Stimulated activated CD4-positive, alpha-beta T cell treated with anti-CD3 and anti-CD28 coated beads, Interleukin-12 subunit alpha, Interleukin-12 subunit beta, amount 100 ng/mL, for 24 hours (primary cell): ENCODE measurements around the gene MARCHF2.
"Not testable (repeated sequence)": the region's sequence is repeated elsewhere in the genome, so short reads cannot be mapped to it uniquely, and the experiment has no call there.

Experiments
- DNase-seq, 2 experiments: peaks; one replicate each; pipeline ENCODE4 v3.0.0-alpha.2; 2020; ENCODE audit warnings: low read depth in 2 of 2

The MARCHF2 gene

GRCh38 chr19:8410718-8411117, 2.4 kb upstream of the MARCHF2 start:
- DNase-seq, result not testable (repeated sequence)

- no peak for DNase-seq
Observed at GRCh38 chr19:8413629-8413995, 507 bp downstream of the MARCHF2 start.

GRCh38 chr19:8416796-8417195, 3.7 kb downstream of the MARCHF2 start:
- no peak for DNase-seq

- no peak for DNase-seq
Observed at GRCh38 chr19:8421484-8422461, 8.7 kb downstream of the MARCHF2 start.

- DNase-seq, result no peak
Observed at GRCh38 chr19:8423817-8424223, 10.7 kb downstream of the MARCHF2 start.

- DNase-seq, result not testable (repeated sequence)
Observed at GRCh38 chr19:8425331-8425730, 12.2 kb downstream of the MARCHF2 start.

GRCh38 chr19:8426283-8426682, 13.2 kb downstream of the MARCHF2 start:
- no peak for DNase-seq

- DNase-seq, result no peak
Observed at GRCh38 chr19:8429044-8429443, 15.9 kb downstream of the MARCHF2 start.

GRCh38 chr19:8429826-8430225, 16.7 kb downstream of the MARCHF2 start:
- no peak for DNase-seq

- DNase-seq, result no peak
Observed at GRCh38 chr19:8430650-8431049, 17.5 kb downstream of the MARCHF2 start.

- DNase-seq, result no peak
Observed at GRCh38 chr19:8438236-8438635, 25.1 kb downstream of the MARCHF2 start.

GRCh38 chr19:8441725-8442544, 28.8 kb downstream of the MARCHF2 start:
- DNase-seq, result no peak

GRCh38 chr19:8444140-8444676, 31.1 kb downstream of the MARCHF2 start:
- DNase-seq, result not testable (repeated sequence)

GRCh38 chr19:8444677-8445487, 31.8 kb downstream of the MARCHF2 start, which contains the start of gene HNRNPM:
Gene HNRNPM, plus strand, starts transcription at chr19:8444975. Its CDS starts 24 bp downstream, at chr19:8444999.
- peak; percentile 100 for DNase-seq

- DNase-seq, result peak in 1 of 2 experiments; percentile 32
Observed at GRCh38 chr19:8445488-8446001, 32.4 kb downstream of the MARCHF2 start.

- DNase-seq, result no peak
Observed at GRCh38 chr19:8446061-8446709, 33.1 kb downstream of the MARCHF2 start.

- no peak for DNase-seq
Observed at GRCh38 chr19:8449830-8450229, 36.7 kb downstream of the MARCHF2 start.

- DNase-seq, result no peak
Observed at GRCh38 chr19:8451377-8451776, 38.3 kb downstream of the MARCHF2 start.

GRCh38 chr19:8451885-8452284, 38.8 kb downstream of the MARCHF2 start:
- no peak for DNase-seq

- no peak for DNase-seq
Observed at GRCh38 chr19:8452446-8453123, 39.5 kb downstream of the MARCHF2 start.
